HepG2 (cell line): ENCODE data around the gene RFTN1. TPM values are rescaled to one million over a fixed set of nuclear protein-coding genes. Genes with fewer than 3 reads are reported as not detected.
A peak's percentile ranks its signal among the peaks of the same experiment; 100 is the strongest.

Experiments used
- ATAC-seq: fragments of 200-7000 bp; cut with Tn5 transposase; 3 replicates; pipeline ENCODE4 v1.9.1; 2020; ENCODE audit warnings: mild to moderate bottlenecking, moderate library complexity
- BruUV-seq: library from RNA; stranded (reverse); fragments of 400-500 nt; replicated peaks from 2 replicates; lab custom pipeline; 2021; lab: Mats Ljungman, UMichigan
- CTCF ChIA-PET: fragments of 300-600 bp; formaldehyde crosslinking; extraction: SDS; loops from one replicate; lab custom pipeline; 2021; ENCODE audit warnings: low total read pairs, inconsistent platforms, low intra/inter-chr PET ratio; lab: Yijun Ruan, JAX
- POLR2A ChIA-PET: fragments of 350-600 bp; sonication (Branson Sonifier 250); formaldehyde crosslinking; loops from one replicate; lab custom pipeline; 2020; ENCODE audit warnings: antibody characterized with exemption, inconsistent platforms; lab: Yijun Ruan, JAX
- DNase-seq: peaks from one replicate; pipeline ENCODE4 v3.0.0-alpha.2; 2015; ENCODE audit warnings: low spot score
- FAIRE-seq: peaks from 3 replicates; lab custom pipeline; 2011; peaks lifted over from hg19 to GRCh38; lab: Jason Lieb, UNC
- H2AFZ ChIP-seq: one replicate; pipeline ENCODE4 v1.6.1; 2011; ENCODE audit warnings: low read length, inconsistent platforms
- H3K27ac ChIP-seq: fragments of 300-600 bp; 3 replicates; pipeline ENCODE4 v1.8.0; 2011; ENCODE audit warnings: mixed run types, mild to moderate bottlenecking, mixed read lengths, low read length, inconsistent platforms; ENCODE audit not compliant: insufficient read depth; ENCODE audit errors: extremely low read length
- H3K27me3 ChIP-seq, 2 experiments: fragments of 200-600 bp in 1 of 2; 2 replicates in 1 of 2; 3 replicates in 1 of 2; pipeline versions ENCODE4 v1.6.0 to v1.8.0; 2011; ENCODE audit warnings: low read length in 2 of 2, mild to moderate bottlenecking in 2 of 2, moderate library complexity in 2 of 2, inconsistent platforms in 1 of 2; ENCODE audit not compliant: insufficient read depth in 2 of 2, control insufficient read depth in 1 of 2
- H3K36me3 ChIP-seq, 2 experiments: fragments of 200-600 bp in 1 of 2; replicated peaks in 1 of 2; 2 replicates in 1 of 2; 3 replicates in 1 of 2; pipeline versions ENCODE4 v1.5.1 to v1.8.0; 2011; ENCODE audit warnings: low read length in 2 of 2, inconsistent platforms in 1 of 2; ENCODE audit not compliant: insufficient read depth in 2 of 2, control insufficient read depth in 1 of 2
- H3K4me1 ChIP-seq: 2 replicates; pipeline ENCODE4 v1.5.1; 2012; ENCODE audit warnings: low read length, inconsistent platforms; ENCODE audit not compliant: insufficient read depth
- H3K4me2 ChIP-seq: 2 replicates; pipeline ENCODE4 v1.6.0; 2011; ENCODE audit warnings: low read depth, low read length, inconsistent platforms
- H3K4me3 ChIP-seq, 3 experiments: fragments of 200-600 bp in 1 of 3; sonication (generic), shearing (Covaris generic) in 1 of 3; replicated peaks in 1 of 3; 2 replicates each; pipeline ENCODE4 v1.5.1; 2011 to 2016; ENCODE audit warnings: low read length in 3 of 3, inconsistent platforms in 2 of 3, low read depth in 2 of 3, mild to moderate bottlenecking in 2 of 3, control low read depth in 1 of 3, mixed read lengths in 1 of 3; ENCODE audit not compliant: insufficient read depth in 1 of 3
- H3K79me2 ChIP-seq: one replicate; pipeline ENCODE4 v1.6.1; 2011; ENCODE audit warnings: low read length, inconsistent platforms; ENCODE audit not compliant: insufficient read depth
- H3K9ac ChIP-seq: 2 replicates; pipeline ENCODE4 v1.6.0; 2011; ENCODE audit warnings: mild to moderate bottlenecking, low read depth, low read length, inconsistent platforms; ENCODE audit not compliant: insufficient read depth
- H3K9me3 ChIP-seq: 2 replicates; pipeline ENCODE4 v1.5.1; 2012; ENCODE audit warnings: mild to moderate bottlenecking, low read length
- H4K20me1 ChIP-seq: 2 replicates; pipeline ENCODE4 v1.6.0; 2011; ENCODE audit warnings: inconsistent platforms, mild to moderate bottlenecking, low read length, moderate library complexity; ENCODE audit not compliant: insufficient read depth
- AKAP8 ChIP-seq: sonication (generic); formaldehyde crosslinking; IDR thresholded peaks from 2 replicates; pipeline ENCODE4 v1.5.1; 2020; ENCODE audit warnings: mild to moderate bottlenecking, missing genetic modification reagents
- ATF7 ChIP-seq, 2 experiments: fragments of 450-650 bp in 1 of 2; sonication (generic) in 1 of 2; formaldehyde crosslinking in 1 of 2; IDR thresholded peaks; 2 replicates each; pipeline versions ENCODE4 v1.4.0 to v1.6.1; 2016 to 2020; ENCODE audit warnings: antibody characterized with exemption in 1 of 2, mild to moderate bottlenecking in 1 of 2, missing genetic modification reagents in 1 of 2
- CREB1 ChIP-seq, 2 experiments: fragments of 450-650 bp in 1 of 2; IDR thresholded peaks; 2 replicates each; pipeline ENCODE4 v1.6.1; 2016 to 2017; ENCODE audit warnings: control low read depth in 1 of 2, mild to moderate bottlenecking in 1 of 2, missing compliant biosample characterization in 1 of 2, missing genetic modification characterization in 1 of 2
- FIP1L1 ChIP-seq: fragments of 200-400 bp; formaldehyde crosslinking; IDR thresholded peaks from 2 replicates; pipeline ENCODE4 v1.6.1; 2018; ENCODE audit warnings: low read depth, mild to moderate bottlenecking, low read length, moderate library complexity, borderline replicate concordance; ENCODE audit not compliant: insufficient read depth
- HNF4A ChIP-seq: sonication (generic); formaldehyde crosslinking; IDR thresholded peaks from 2 replicates; pipeline ENCODE4 v1.4.0; 2020; ENCODE audit warnings: missing genetic modification reagents
- SP2 ChIP-seq: sonication (generic); formaldehyde crosslinking; IDR thresholded peaks from 2 replicates; pipeline ENCODE4 v1.5.1; 2020; ENCODE audit warnings: mild to moderate bottlenecking, missing genetic modification reagents
- ZFP62 ChIP-seq: sonication (generic); formaldehyde crosslinking; IDR thresholded peaks from 2 replicates; pipeline ENCODE4 v1.4.0; 2020; ENCODE audit warnings: missing genetic modification reagents
- ZFYVE20 ChIP-seq: sonication (generic); formaldehyde crosslinking; IDR thresholded peaks from 2 replicates; pipeline ENCODE4 v1.8.0; 2023; ENCODE audit warnings: low read depth, mild to moderate bottlenecking, moderate library complexity, missing genetic modification reagents, borderline replicate concordance
- ZNF3 ChIP-seq: IDR thresholded peaks from 2 replicates; pipeline ENCODE4 v1.7.0; 2017; ENCODE audit warnings: inconsistent platforms
- ZNF354B ChIP-seq: sonication (generic); formaldehyde crosslinking; IDR thresholded peaks from 2 replicates; pipeline ENCODE4 v1.8.0; 2022; ENCODE audit warnings: mild to moderate bottlenecking, missing genetic modification reagents
- ZNF775 ChIP-seq: sonication (generic); formaldehyde crosslinking; IDR thresholded peaks from 2 replicates; pipeline ENCODE4 v1.4.0; 2020; ENCODE audit warnings: missing genetic modification reagents, mild to moderate bottlenecking, moderate library complexity, borderline replicate concordance
- ZSCAN20 ChIP-seq: sonication (generic); formaldehyde crosslinking; IDR thresholded peaks from 2 replicates; pipeline ENCODE4 v1.4.0; 2020; ENCODE audit warnings: missing genetic modification reagents, mild to moderate bottlenecking, borderline replicate concordance
- WGBS: methylation state at CpG from one replicate; pipeline ENCODE4 v1.1.6; 2017; ENCODE audit warnings: low lambda C conversion rate; 5-methylcytosine and 5-hydroxymethylcytosine counted together
- in situ Hi-C: cut with HindIII; loops from 2 replicates; pipeline ENCODE4 v1.10.0; 2017; ENCODE audit warnings: low pct_unique_long_range_greater_than_20kb; ENCODE audit not compliant: extremely low pct_ligation_motif_present
- intact Hi-C: fragments of 100-400 bp; cut with micrococcal nuclease; formaldehyde crosslinking; loops from one replicate; pipeline ENCODE4 v1.10.0; 2022; ENCODE audit not compliant: unreplicated experiment
- polyA plus RNA-seq, 8 experiments: library from polyadenylated mRNA; depleted of rRNA in 3 of 8; stranded (reverse) in 7 of 8; unstranded in 1 of 8; fragments of >200 nt; fragmentation: Illumina TruSeq in 4 of 8; extraction: Trizol in 4 of 8; gene quantifications; 2 replicates each; pipeline versions ENCODE4 v1.2.1 to v1.2.3, GENCODE V29; 2011 to 2016; ENCODE audit warnings: low read depth in 4 of 8, missing spikeins in 1 of 8, mixed read lengths in 1 of 8; ENCODE audit not compliant: insufficient read depth in 1 of 8
- total RNA-seq, 5 experiments: library from RNA; depleted of rRNA; stranded (reverse); fragments of >200 nt; fragmentation: Illumina TruSeq; extraction: Trizol; gene quantifications; 2 replicates each; pipeline ENCODE4 v1.2.3, GENCODE V29; 2016; ENCODE audit warnings: low read depth in 1 of 5
- TF ChIP-seq, protein P1 (sequence below): sonication (generic); formaldehyde crosslinking; IDR thresholded peaks from 2 replicates; pipeline ENCODE4 v1.8.1; 2023; ENCODE audit warnings: mild to moderate bottlenecking, inconsistent platforms, moderate library complexity, missing genetic modification reagents, borderline replicate concordance

Gene RFTN1
- total and polyA plus RNA-seq, 2 of the 13 experiments (the other 11 are each of a cell fraction or from before 2014, with no cell fraction given), result not detected

GRCh38 chr3:16504692-16505091 lies 8.8 kb downstream of the RFTN1 start:
- TF ChIP-seq ZSCAN20 (CRISPR knock-in tag) (no peak), ZNF3 (CRISPR knock-in tag) (no peak), ZNF775 (no peak), ZFP62 (no peak), HNF4A (CRISPR knock-in tag) (no peak), ZFYVE20 (CRISPR knock-in tag) (no peak), AKAP8 (CRISPR knock-in tag) (no peak), SP2 (no peak)
- TF ChIP-seq, protein P1, sequence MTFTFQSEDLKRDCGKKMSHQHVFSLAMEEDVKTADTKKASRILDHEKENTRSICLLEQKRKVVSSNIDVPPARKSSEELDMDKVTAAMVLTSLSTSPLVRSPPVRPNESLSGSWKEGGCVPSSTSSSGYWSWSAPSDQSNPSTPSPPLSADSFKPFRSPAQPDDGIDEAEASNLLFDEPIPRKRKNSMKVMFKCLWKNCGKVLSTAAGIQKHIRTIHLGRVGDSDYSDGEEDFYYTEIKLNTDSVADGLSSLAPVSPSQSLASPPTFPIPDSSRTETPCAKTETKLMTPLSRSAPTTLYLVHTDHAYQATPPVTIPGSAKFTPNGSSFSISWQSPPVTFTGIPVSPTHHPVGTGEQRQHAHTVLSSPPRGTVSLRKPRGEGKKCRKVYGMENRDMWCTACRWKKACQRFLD (CRISPR knock-in tag), result no peak
- in situ Hi-C loops, result no loop called here
- WGBS, result 4% methylated on average over 4 of the region's 4 CpGs
- intact Hi-C loops, result no loop called here
- Histone ChIP-seq H3K27me3 (peaks cover 2 to 24% of the 10 kb centered on the region in 2 experiments; a peak in 2 of 5 replicates), H3K36me3 (no peaks in the 10 kb centered on the region), H2AFZ (no peak overlapping the region), H4K20me1 (no peaks in the 10 kb centered on the region), H3K4me1 (no peaks in the 10 kb centered on the region), H3K4me2 (no peak overlapping the region), H3K27ac (no peak overlapping the region), H3K4me3 (no peak overlapping the region), H3K79me2 (no peaks in the 10 kb centered on the region), H3K9me3 (no peaks in the 10 kb centered on the region), H3K9ac (no peak overlapping the region)
- DNase-seq (no peak), FAIRE-seq (no peak), ATAC-seq (no peak)
- CTCF ChIA-PET, result no interaction called here
- BruUV-seq, result no TSS peak
- POLR2A ChIA-PET, result no interaction called here

- H3K79me2 ChIP-seq, result no peaks in the 10 kb centered on the region
- intact Hi-C loops, result no loop called here
These were observed 9.3 kb downstream of the RFTN1 start for GRCh38 chr3:16504242-16504641.

More at GRCh38 chr3:16504242-16504641, 9.3 kb downstream of the RFTN1 start:
- H3K4me3 ChIP-seq, result no peak overlapping the region
- DNase-seq, result no peak
- TF ChIP-seq CREB1 (IDR thresholded peaks at IDR 0.05), result peak; percentile 49; the same call in 1 of the 2 replicates
- no peak for TF ChIP-seq CREB1 (CRISPR knock-in tag; IDR thresholded peaks at IDR 0.05)
- no peak for TF ChIP-seq ZNF354B
- peak; percentile 81 for TF ChIP-seq ATF7 (IDR thresholded peaks at IDR 0.05)
- TF ChIP-seq ATF7 (CRISPR knock-in tag; IDR thresholded peaks at IDR 0.05), result no peak
- no peak for TF ChIP-seq FIP1L1
- TF ChIP-seq, all 625 proteins: peak for 2
- Histone ChIP-seq H3K4me1 (no peaks in the 10 kb centered on the region), H3K9ac (no peak overlapping the region), H3K9me3 (no peaks in the 10 kb centered on the region), H2AFZ (no peak overlapping the region), H3K36me3 (no peaks in the 10 kb centered on the region), H3K27me3 (peaks cover 2 to 24% of the 10 kb centered on the region in 2 experiments; a peak in 3 of 5 replicates), H4K20me1 (no peaks in the 10 kb centered on the region), H3K27ac (no peak overlapping the region), H3K4me2 (no peak overlapping the region)
- ATAC-seq (no peak), FAIRE-seq (no peak)
- ChIA-PET CTCF (no interaction called here), POLR2A (no interaction called here)
- in situ Hi-C loops, result no loop called here
- WGBS, result 21% methylated on average over 2 of the region's 2 CpGs
- BruUV-seq, result no TSS peak
